ENCODE data around the gene SIPA1L3. TPM values are rescaled to one million over a fixed set of nuclear protein-coding genes. Genes with fewer than 3 reads are reported as not detected.
A peak's percentile ranks its signal among the peaks of the same experiment; 100 is the strongest.

The SIPA1L3 gene
- total RNA-seq, 2 experiments from 2014 or later, result 15.5 to 17.7 TPM

- no peak overlapping the region for H3K27ac ChIP-seq (ENCODE audit: low read depth in 1 of 2, low read length in 2 of 2)
- H3K27me3 ChIP-seq (ENCODE audit: control insufficient read depth in 1 of 2, insufficient read depth in 2 of 2, low read length in 2 of 2), result no peaks in the 10 kb centered on the region
- no peaks in the 10 kb centered on the region for H3K4me1 ChIP-seq (ENCODE audit: insufficient read depth, low read length)
- DNase-seq, result peak in 1 of 14 experiments; percentile 10
- H3K9me3 ChIP-seq (ENCODE audit: control insufficient read depth in 1 of 2, insufficient read depth in 1 of 2, low read length in 2 of 2), result peaks cover 5 to 24% of the 10 kb centered on the region in 2 experiments
- no peaks in the 10 kb centered on the region for H3K4me1 Mint-ChIP-seq (ENCODE audit: low read depth)
- H3K36me3 ChIP-seq (ENCODE audit: insufficient read depth, low read length), result peaks cover under 1% of the 10 kb centered on the region
- POLR2A ChIA-PET, result no interaction called here
- H3K36me3 Mint-ChIP-seq (ENCODE audit: low read depth), result peaks cover 20% of the 10 kb centered on the region
- no peaks in the 10 kb centered on the region for H3K27me3 Mint-ChIP-seq
- CTCF ChIA-PET, result no interaction called here
- no peak overlapping the region for H3K27ac Mint-ChIP-seq
- no peak for TF ChIP-seq CTCF (IDR thresholded peaks at IDR 0.05)
- no peak overlapping the region for H3K4me3 Mint-ChIP-seq
- H3K4me3 ChIP-seq (ENCODE audit: low read length), result no peak overlapping the region
- H3K9me3 Mint-ChIP-seq, result peaks cover 3% of the 10 kb centered on the region
- intact Hi-C loops (cut with DNase I, micrococcal nuclease), result no loop called here
- no peak for ATAC-seq (ENCODE audit: poor library complexity)
These were observed 68.8 kb downstream of the SIPA1L3 start for GRCh38 chr19:37975596-37976515.

- no peaks in the 10 kb centered on the region for H3K9me3 Mint-ChIP-seq
- ATAC-seq (ENCODE audit: poor library complexity) (no peak), DNase-seq (peak in 1 of 14 experiments; percentile 2)
- no peak overlapping the region for H3K4me3 ChIP-seq (ENCODE audit: low read length)
- no peaks in the 10 kb centered on the region for H3K4me1 Mint-ChIP-seq (ENCODE audit: low read depth)
- ChIA-PET POLR2A (no interaction called here), CTCF (no interaction called here)
- no peak overlapping the region for H3K4me3 Mint-ChIP-seq
- peaks cover 3% of the 10 kb centered on the region for H3K36me3 ChIP-seq (ENCODE audit: insufficient read depth, low read length)
- H3K27ac ChIP-seq (ENCODE audit: low read depth in 1 of 2, low read length in 2 of 2), result no peak overlapping the region
- peaks cover 5% of the 10 kb centered on the region for H3K36me3 Mint-ChIP-seq (ENCODE audit: low read depth)
- H3K9me3 ChIP-seq (ENCODE audit: control insufficient read depth in 1 of 2, insufficient read depth in 1 of 2, low read length in 2 of 2), result peaks cover 0 to 13% of the 10 kb centered on the region in 2 experiments
- H3K27ac Mint-ChIP-seq, result no peak overlapping the region
- no peaks in the 10 kb centered on the region for H3K27me3 Mint-ChIP-seq
- H3K4me1 ChIP-seq (ENCODE audit: insufficient read depth, low read length), result no peaks in the 10 kb centered on the region
- H3K27me3 ChIP-seq (ENCODE audit: control insufficient read depth in 1 of 2, insufficient read depth in 2 of 2, low read length in 2 of 2), result no peaks in the 10 kb centered on the region
- intact Hi-C loops (cut with DNase I, micrococcal nuclease), result no loop called here
- no peak for TF ChIP-seq CTCF (IDR thresholded peaks at IDR 0.05)
These were observed 70.4 kb downstream of the SIPA1L3 start for GRCh38 chr19:37977391-37977790.

- no peak for TF ChIP-seq CTCF (IDR thresholded peaks at IDR 0.05)
These were observed 71.0 kb downstream of the SIPA1L3 start for GRCh38 chr19:37977992-37978391.

More at GRCh38 chr19:37977992-37978391, 71.0 kb downstream of the SIPA1L3 start:
- intact Hi-C loops (cut with DNase I, micrococcal nuclease), result no loop called here
- CTCF ChIA-PET, result no interaction called here
- Mint-ChIP-seq H3K36me3 (ENCODE audit: low read depth) (peaks cover 5% of the 10 kb centered on the region), H3K4me3 (no peak overlapping the region), H3K9me3 (no peaks in the 10 kb centered on the region), H3K4me1 (ENCODE audit: low read depth) (no peaks in the 10 kb centered on the region), H3K27ac (no peak overlapping the region), H3K27me3 (no peaks in the 10 kb centered on the region)
- Histone ChIP-seq H3K4me1 (ENCODE audit: insufficient read depth, low read length) (no peaks in the 10 kb centered on the region), H3K36me3 (ENCODE audit: insufficient read depth, low read length) (peaks cover 3% of the 10 kb centered on the region), H3K9me3 (ENCODE audit: control insufficient read depth in 1 of 2, insufficient read depth in 1 of 2, low read length in 2 of 2) (peaks cover 0 to 12% of the 10 kb centered on the region in 2 experiments), H3K4me3 (ENCODE audit: low read length) (no peak overlapping the region), H3K27ac (ENCODE audit: low read depth in 1 of 2, low read length in 2 of 2) (no peak overlapping the region), H3K27me3 (ENCODE audit: control insufficient read depth in 1 of 2, insufficient read depth in 2 of 2, low read length in 2 of 2) (no peaks in the 10 kb centered on the region)
- POLR2A ChIA-PET, result no interaction called here
- DNase-seq (no peak), ATAC-seq (ENCODE audit: poor library complexity) (no peak)
